ENCODE results near the gene MGAT4A. TPM values are rescaled to one million over a fixed set of nuclear protein-coding genes. Genes with fewer than 3 reads are reported as not detected.
"Not testable (repeated sequence)": the region's sequence is repeated elsewhere in the genome, so short reads cannot be mapped to it uniquely, and the experiment has no call there.

MGAT4A gene
- total RNA-seq, 1 donor = under 0.01 TPM

DNA sequence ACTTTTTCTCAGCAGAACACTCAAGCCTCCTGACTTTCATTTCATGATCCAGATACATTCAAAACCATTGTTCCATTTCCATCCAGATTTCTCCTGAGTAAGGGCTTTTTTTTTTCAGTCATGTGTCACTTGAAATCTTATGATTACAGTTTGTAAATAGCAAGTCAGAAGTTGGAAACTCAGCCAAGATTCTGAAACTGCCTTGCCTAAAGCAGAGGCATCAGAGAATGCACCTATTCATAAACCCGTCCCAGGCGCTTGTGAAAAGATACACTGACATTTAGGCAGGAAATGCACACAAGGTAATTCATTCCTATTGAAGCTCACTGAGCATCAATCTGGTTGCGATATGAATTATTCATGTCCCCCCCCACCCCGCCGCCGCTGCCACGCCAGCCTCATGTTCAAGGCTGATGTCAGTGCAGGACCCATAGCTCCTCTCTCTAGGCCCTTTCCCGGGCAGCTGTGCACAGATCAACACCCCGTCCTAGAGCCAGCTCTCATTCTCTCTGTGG is 30.4 kb upstream of the MGAT4A start:
- H3K4me3 ChIP-seq (ENCODE audit: low read depth, low read length) = no peak overlapping the region
- DNase-seq (ENCODE audit: low read depth) = no peak
- TF ChIP-seq, protein P1, sequence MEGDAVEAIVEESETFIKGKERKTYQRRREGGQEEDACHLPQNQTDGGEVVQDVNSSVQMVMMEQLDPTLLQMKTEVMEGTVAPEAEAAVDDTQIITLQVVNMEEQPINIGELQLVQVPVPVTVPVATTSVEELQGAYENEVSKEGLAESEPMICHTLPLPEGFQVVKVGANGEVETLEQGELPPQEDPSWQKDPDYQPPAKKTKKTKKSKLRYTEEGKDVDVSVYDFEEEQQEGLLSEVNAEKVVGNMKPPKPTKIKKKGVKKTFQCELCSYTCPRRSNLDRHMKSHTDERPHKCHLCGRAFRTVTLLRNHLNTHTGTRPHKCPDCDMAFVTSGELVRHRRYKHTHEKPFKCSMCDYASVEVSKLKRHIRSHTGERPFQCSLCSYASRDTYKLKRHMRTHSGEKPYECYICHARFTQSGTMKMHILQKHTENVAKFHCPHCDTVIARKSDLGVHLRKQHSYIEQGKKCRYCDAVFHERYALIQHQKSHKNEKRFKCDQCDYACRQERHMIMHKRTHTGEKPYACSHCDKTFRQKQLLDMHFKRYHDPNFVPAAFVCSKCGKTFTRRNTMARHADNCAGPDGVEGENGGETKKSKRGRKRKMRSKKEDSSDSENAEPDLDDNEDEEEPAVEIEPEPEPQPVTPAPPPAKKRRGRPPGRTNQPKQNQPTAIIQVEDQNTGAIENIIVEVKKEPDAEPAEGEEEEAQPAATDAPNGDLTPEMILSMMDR (IDR thresholded peaks at IDR 0.05; ENCODE audit: insufficient read depth, low read depth, low read length) = no peak

DNA sequence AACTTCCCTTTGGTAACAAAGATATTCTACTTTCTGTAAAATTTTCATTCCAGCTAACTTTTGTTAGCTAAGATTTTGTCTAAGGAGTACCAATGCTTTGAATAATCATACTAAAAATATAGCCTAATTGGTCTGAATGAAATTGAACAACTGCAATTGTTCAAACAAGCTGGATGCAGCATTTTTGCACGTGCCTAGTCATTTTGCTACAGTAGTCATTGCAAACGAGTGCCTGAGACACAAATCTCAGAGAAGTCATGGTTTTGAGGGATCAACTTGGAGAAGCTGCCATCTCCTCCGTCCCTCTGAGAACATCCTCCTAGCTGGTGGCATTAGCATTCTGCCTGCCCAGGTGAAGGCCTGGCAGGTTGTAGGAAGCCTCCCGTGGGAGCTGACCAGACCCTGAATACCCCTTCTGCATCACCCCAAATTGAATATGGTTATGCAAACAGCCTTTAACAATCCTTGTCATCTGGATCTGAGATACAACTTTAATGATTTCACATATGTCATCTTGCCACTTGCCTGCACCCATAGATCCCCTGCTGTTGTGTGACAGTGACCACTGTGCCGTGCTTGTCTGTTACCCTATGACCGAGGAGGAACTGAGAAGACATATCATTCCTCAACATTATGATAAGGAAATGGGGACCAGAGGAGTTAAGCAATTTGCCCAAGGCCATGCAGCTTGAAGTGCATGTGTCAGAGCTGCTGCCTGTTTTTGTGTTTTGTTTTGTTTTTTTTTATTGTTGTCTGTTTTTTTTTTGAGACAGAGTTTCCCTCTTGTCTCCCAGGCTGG is 29.1 kb upstream of the MGAT4A start:
- no peak overlapping the region for H3K4me3 ChIP-seq (ENCODE audit: low read depth, low read length)
- TF ChIP-seq, protein P1 (IDR thresholded peaks at IDR 0.05; ENCODE audit: insufficient read depth, low read depth, low read length) = no peak
- no peak for DNase-seq (ENCODE audit: low read depth)

DNA sequence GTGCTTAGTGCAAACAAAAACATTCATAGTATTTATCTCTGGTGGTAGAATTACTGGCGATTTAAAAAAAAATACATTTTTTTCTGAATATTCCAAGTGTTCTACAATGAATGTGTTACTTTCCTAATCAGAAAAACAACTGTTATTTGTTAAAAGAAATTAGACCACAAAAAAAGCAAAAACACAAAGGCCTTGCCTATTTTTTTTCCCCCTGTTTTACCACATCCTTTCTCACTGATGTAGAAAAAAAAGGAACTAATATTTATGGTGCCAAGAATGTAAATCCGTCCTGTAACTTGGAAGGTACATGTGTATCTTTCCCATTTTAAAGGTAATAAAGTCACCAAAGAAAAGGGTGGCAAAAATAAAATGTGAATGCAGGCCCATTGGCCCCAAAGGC is 28.4 kb upstream of the MGAT4A start:
- H3K4me3 ChIP-seq (ENCODE audit: low read depth, low read length) = no peak overlapping the region
- TF ChIP-seq, protein P1 (IDR thresholded peaks at IDR 0.05; ENCODE audit: insufficient read depth, low read depth, low read length) = no peak
- no peak for DNase-seq (ENCODE audit: low read depth)

DNA sequence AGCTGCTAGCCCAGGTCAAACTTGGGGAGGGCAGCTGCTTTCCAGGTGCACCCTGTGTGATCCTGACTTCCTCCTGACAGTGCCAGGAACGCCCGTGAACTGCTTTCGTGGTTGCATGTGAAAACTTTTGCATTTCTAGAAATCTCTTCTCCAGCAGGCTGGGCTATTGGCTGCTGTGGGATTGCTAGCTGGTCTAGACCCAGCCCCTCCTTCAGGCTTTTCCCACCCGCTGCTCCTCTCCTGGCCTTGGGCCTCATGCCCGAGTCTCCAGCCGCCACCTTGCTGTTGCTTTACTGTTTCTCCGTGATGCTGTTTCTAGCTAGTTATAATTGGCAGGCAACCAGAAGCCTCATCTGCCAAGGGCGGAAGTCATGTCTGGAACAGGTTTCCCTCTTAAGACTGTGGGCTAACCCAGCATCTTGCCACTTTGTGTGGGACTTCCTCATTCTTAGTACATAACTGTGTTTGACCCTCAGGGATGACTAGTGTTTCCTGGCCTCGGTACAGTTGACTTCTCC is 27.0 kb upstream of the MGAT4A start:
- peak; percentile 9 for DNase-seq (ENCODE audit: low read depth)

DNA sequence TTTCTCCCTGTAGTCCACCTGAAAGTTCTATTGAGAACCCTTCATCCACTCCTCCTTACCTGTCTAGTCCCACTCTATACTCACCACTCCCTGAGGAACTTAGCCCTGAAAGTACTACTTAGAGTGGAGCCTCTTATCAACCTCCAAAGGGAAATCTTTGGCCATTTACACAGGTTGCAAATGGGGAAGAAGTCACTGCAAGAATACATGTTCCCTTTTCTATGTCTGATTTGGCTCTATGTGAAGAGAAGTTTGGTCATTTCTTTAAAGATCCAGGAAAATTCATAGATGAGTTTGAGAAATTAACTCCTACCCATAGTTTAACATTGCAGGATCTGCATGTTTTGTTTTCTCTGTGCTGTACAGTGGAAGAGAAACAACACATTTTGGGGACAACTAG is 22.9 kb upstream of the MGAT4A start:
- H3K4me3 ChIP-seq (ENCODE audit: low read depth, low read length) = no peak overlapping the region
- no peak for DNase-seq (ENCODE audit: low read depth)
- TF ChIP-seq, protein P1 (IDR thresholded peaks at IDR 0.05; ENCODE audit: insufficient read depth, low read depth, low read length) = no peak

More for the DNA sequence above, 27.0 kb upstream of the MGAT4A start:
- no peak overlapping the region for H3K4me3 ChIP-seq (ENCODE audit: low read depth, low read length)
- TF ChIP-seq, protein P1 (IDR thresholded peaks at IDR 0.05; ENCODE audit: insufficient read depth, low read depth, low read length) = no peak

DNA sequence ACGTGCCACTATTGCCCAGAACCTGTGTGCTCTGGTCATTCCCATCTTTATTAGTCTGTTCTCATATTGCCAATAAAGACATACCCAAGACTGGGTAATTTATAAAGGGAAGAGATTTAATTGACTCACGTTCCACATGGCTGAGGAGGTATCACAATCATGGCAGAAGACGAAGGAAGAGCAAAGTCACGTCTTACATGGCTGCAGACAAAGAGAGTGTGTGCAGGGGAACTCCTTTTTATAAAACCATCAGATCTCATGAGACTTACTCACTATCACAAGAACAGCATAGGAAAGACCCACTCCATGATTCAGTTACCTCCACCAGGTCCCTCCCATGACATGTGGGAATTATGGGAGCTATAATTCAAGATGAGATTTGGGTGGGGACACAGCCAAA is 21.8 kb upstream of the MGAT4A start:
- not testable (repeated sequence) for DNase-seq (ENCODE audit: low read depth); H3K4me3 ChIP-seq (ENCODE audit: low read depth, low read length)

DNA sequence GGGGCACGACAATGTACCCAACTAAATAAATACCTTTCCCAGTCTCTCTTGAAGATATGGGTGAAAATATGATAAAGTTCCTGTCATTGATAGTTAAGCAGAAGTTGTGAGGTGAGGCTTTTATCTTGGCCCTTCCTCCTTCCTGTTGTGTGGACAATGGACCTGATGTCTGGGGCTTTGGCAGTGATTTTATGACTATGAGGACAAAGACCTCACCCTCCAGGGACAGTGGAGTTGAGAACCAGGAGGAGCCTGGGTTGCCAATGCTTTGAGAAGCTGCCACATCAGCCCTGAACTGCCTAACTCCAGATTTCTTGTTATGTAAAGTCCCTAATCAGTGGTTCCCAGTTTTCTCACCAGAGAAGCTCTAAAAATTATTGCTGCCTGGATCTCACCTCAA is 20.8 kb upstream of the MGAT4A start:
- no peak for DNase-seq (ENCODE audit: low read depth)
- TF ChIP-seq, protein P1 (IDR thresholded peaks at IDR 0.05; ENCODE audit: insufficient read depth, low read depth, low read length) = no peak
- H3K4me3 ChIP-seq (ENCODE audit: low read depth, low read length) = no peak overlapping the region
